Amniotic stem cell (primary cell): ENCODE results near the gene GBF1.
"Not testable (repeated sequence)": the region's sequence is repeated elsewhere in the genome, so short reads cannot be mapped to it uniquely, and the experiment has no call there.

Source experiments
- DNase-seq: peaks from one replicate; lab custom pipeline; 2025; lab: John Stamatoyannopoulos, UW

GBF1 gene

DNA sequence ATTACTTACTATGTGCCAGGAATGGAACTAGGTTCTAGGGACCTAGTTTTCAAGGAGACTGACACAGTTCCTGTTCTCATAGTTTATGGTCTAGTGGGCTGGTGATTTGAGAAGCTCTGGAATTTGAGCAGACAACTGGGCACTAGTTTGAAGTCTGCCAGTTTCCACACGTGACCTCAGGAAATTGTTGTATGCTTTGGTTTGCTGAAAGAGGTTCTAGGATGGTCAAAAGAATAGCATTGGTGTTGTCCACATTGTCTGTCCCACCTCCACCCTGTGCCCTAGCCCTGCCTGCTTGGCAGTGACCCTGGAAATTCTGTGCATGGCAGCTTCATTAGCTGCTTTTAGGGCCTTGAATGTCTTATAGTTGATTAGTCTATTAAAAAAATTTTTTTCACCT is 28.7 kb downstream of the GBF1 start:
- DNase-seq: no peak

- DNase-seq: no peak
Observed at GRCh38 chr10:102275343-102275742, 30.0 kb downstream of the GBF1 start.

GRCh38 chr10:102279104-102279503 is 33.8 kb downstream of the GBF1 start:
- no peak for DNase-seq

DNA sequence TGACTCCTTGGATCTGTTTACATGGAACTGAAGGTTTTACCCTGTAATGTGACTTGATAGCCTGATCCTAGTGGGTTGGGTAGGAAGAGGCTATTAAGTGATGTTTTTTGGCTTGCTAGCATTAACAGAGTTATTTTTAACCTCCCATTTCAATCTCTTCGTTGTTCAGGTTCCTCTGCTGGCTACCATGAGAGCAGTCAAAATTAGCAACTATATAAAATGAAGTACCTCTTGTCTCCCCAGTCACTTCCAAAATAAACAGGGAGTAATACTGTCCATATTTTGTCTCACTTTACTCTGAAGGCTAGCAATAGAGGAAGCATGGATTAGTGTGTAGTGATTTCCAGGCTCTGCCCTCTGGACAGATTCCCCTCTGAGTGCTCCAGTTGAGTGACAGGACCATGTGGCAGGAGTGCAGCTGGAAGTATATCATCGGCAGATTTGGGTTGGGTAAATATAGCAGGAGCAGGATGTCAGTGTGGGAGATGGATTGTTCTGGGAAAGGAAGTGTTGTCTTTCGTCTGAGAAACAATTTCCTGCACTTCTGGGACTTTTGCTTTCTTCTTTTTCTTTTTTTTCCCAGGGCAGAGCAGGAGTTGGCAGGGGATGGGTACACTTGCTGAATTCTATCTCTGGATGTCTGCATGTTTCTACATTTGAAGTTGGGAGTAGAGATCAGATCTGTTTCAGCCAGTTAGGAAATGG is 35.2 kb downstream of the GBF1 start:
- DNase-seq: no peak

GRCh38 chr10:102281102-102281487 is 35.8 kb downstream of the GBF1 start:
- DNase-seq: no peak

GRCh38 chr10:102283488-102283887 is 38.2 kb downstream of the GBF1 start:
- no peak for DNase-seq

DNA sequence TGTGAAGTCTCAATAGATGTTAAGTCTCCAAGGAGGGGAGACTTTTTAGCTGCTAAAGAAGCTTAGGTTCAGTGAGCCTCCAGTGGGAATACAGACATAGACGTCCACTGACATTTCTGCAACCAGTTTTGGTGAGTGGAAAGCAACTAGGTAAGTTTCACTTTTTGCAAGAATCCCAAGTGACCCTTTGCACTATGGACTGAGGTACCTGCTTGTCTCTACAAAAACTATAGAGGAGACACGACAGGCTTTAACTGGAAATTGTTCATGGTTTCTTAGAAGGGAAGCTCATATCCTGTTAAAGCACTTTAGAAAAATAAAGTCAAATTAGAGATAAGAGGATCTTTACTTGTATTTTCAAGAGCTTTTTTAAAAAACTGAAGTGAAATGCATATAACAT is 38.6 kb downstream of the GBF1 start:
- no peak for DNase-seq

- no peak for DNase-seq
Observed at GRCh38 chr10:102284531-102284930, 39.2 kb downstream of the GBF1 start.

DNA sequence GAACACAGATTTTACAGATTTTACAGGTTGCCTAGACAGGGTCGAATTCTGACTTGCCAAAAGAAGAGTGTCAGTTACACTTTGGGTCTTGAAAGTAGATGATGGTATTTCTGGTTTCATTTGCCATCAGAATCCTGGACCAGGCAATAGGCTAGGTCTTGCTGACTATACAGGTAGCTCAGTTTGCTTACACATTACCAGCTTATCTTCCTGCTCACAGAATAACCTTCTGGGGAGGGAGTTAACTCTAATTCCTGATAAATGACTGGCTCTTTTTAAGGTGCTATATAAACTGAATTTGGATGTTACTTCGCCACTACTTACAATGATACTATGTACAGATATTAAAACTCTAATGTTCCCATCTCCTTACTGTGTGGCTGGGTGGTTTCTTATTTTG is 39.8 kb downstream of the GBF1 start:
- DNase-seq: no peak

DNA sequence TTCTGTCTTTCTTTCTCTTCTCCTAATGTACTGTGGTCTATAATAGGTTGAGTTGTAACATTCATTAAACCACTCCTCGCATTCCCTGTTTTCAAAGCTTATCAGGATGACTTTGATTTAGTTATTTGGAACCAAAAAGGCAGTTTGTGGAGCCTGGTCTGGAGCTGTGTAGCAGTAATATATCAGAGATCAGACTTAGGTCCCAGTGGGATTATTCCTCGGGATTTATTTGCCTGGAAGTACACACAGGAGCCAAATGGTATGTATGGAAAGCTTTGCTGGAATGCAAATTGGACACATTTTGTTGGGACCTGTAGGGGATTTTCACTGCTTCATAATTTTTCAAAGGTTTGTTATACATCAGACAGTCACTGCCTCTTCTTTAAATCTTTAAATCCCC is 40.9 kb downstream of the GBF1 start:
- no peak for DNase-seq

DNA sequence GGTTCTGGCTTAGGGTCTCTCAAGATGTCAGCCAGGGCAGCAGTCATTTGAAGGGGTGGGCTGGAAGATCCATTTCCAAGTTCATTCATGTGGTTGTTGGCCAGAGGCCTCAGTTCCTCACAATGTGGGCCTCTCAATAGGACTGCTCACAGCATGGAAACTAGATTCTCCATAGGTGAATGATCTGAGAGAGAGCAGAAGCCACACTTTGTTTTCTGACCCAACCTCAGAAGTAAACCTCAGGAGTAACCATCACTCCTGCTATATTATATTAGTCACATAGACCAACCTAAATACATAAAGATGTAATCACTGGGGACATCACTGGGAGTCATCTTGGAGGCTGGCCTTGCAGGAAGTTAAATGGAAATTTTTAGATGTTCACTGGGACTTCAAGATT is 42.2 kb downstream of the GBF1 start:
- DNase-seq: no peak

DNA sequence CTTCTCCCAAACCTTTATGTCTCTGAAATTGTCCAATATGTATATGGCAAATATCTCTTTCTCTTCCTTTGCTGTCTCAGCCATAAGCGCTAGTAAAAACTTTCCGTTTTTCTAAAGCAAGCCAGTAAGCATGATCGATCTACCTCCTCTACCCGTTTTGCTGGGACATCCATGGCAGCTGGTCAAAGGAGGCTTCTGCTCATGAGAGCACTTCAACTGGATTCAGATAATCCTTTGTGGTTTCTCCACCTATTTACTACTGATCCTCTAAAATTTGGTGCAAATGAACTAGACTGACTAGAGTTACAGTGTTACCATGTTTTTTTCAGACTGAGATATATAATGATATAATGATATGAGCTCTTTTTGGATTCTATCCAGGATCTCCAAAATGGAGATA is 42.7 kb downstream of the GBF1 start:
- DNase-seq: no peak

DNA sequence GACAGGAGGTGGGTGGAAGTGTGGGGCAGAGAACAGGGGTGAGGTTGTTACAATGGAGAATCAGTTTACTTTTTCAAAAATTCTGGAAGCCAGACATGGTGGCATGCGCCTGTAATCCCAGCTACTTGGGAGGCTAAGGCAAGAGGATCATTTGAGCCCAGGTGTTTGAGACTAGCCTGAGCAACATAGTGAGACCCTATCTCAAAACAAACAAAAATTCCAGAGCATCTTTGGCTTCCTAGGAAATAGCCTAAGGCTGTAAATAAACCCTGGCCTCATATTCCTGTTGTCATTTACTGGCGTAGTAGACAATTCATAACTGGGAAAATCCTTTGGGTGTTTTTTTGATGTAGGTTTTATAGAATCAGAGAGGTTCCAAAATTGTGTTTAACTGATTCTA is 44.0 kb downstream of the GBF1 start:
- DNase-seq: no peak

DNA sequence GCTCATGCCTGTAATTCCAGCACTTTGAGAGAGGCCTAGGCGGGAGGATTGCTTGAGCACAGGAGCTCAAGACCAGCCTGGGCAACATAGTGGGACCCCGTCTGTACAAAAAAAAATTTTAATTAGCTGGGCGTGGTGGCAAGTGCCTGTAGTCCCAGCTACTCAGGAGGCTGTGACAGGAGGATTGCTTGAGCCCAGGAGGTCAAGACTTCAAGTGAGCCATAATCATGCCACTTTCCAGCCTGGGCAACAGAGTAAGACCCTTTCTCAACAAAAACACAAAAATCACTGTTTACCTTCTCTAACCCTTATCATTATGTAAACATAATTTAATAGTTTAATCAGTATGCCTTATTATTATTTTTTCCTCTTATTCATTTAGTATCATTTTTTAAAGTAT is 44.5 kb downstream of the GBF1 start:
- DNase-seq: no peak

GRCh38 chr10:102291221-102291905 is 46.0 kb downstream of the GBF1 start:
- no peak for DNase-seq

- no peak for DNase-seq
Observed at GRCh38 chr10:102297101-102297500, 51.8 kb downstream of the GBF1 start.

DNA sequence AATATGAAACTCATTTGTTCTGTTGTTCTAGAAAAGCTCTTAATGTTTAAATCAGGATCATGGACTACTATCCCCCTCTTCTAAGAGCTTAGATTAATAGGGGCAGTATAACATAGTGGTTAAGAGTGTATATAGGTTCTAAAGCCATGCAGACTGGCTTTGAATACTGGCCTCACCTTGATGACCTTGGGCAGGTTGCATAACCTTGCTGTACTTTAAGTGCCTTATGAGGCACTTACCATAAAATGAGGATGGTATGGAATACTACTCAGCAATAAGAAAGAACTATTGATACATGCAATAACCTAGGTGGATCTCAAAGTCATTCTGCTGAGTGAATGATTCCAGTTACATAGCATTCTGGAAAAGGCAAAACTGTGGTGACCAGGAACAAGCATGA is 53.6 kb downstream of the GBF1 start:
- no peak for DNase-seq

GRCh38 chr10:102299873-102300272 is 54.5 kb downstream of the GBF1 start:
- no peak for DNase-seq

GRCh38 chr10:102300278-102300843 is 55.0 kb downstream of the GBF1 start:
- no peak for DNase-seq

- not testable (repeated sequence) for DNase-seq
Observed at GRCh38 chr10:102300912-102301311, 55.6 kb downstream of the GBF1 start.

DNA sequence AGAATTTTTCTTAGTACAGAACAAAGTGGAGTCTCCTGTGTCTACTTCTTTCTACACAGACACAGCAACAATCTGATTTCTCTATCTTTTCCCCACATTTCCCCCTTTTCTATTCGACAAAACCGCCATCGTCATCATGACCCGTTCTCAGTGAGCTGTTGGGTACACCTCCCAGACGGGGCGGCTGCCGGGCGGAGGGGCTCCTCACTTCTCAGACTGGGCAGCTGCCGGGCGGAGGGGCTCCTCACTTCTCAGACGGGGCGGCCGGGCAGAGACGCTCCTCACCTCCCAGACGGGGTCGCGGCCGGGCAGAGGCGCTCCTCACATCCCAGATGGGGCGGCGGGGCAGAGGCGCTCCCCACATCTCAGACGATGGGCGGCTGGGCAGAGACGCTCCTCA is 56.0 kb downstream of the GBF1 start:
- not testable (repeated sequence) for DNase-seq

DNA sequence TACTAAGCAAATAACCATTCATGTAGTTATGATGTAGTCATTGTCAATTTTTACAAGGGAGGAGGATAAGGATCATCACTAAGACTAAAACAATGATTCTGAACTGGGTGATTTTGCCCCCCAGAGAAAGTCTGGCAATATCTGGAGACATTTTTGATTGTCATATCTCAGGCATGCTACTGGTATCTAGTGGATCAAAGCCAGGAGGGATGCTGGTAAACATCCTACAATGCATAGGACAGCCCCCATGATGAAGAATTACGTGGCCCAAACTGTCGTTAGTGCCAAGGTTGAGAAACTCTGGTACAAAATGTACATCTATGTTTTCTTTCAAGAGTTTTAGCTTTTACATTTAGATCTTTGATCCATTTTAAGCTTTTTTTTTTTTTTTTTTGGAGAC is 57.3 kb downstream of the GBF1 start:
- DNase-seq: no peak

GRCh38 chr10:102306006-102306405 is 60.7 kb downstream of the GBF1 start:
- DNase-seq: no peak

GRCh38 chr10:102306710-102307109 is 61.4 kb downstream of the GBF1 start:
- no peak for DNase-seq
